ENCODE data around the gene TM7SF2.

DNA sequence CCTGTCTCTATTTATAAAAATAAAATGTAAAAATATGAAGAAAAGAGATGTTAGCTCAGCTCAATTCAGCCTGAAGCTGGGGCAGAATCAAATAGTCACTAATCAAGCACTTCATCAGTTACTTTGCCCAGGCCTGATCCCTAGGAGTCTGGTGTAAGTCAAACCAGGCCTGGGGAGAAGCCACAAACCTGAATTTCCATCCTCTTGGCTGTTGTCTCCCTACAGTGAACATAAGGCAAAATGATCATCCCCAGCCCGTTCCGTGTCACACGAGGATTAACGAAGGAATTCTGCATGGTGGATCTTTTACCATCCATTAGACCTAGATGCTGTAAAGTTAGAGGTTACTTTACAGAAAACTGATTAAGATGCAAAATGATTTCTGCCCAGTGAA, 46.8 kb upstream of the TM7SF2 start:
- TF ChIP-seq POLR2A (IDR thresholded peaks at IDR 0.05): no peak
- TF ChIP-seq, protein P1, sequence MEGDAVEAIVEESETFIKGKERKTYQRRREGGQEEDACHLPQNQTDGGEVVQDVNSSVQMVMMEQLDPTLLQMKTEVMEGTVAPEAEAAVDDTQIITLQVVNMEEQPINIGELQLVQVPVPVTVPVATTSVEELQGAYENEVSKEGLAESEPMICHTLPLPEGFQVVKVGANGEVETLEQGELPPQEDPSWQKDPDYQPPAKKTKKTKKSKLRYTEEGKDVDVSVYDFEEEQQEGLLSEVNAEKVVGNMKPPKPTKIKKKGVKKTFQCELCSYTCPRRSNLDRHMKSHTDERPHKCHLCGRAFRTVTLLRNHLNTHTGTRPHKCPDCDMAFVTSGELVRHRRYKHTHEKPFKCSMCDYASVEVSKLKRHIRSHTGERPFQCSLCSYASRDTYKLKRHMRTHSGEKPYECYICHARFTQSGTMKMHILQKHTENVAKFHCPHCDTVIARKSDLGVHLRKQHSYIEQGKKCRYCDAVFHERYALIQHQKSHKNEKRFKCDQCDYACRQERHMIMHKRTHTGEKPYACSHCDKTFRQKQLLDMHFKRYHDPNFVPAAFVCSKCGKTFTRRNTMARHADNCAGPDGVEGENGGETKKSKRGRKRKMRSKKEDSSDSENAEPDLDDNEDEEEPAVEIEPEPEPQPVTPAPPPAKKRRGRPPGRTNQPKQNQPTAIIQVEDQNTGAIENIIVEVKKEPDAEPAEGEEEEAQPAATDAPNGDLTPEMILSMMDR (IDR thresholded peaks at IDR 0.05): no peak
